Adrenal gland (tissue), 12 donors: Measurements from ENCODE around the gene NCAM2. TPM values are rescaled to one million over a fixed set of nuclear protein-coding genes. Genes with fewer than 3 reads are reported as not detected.
A peak's percentile ranks its signal among the peaks of the same experiment; 100 is the strongest.

Source experiments
- DNase-seq, 7 donors: peaks; one replicate each; pipeline ENCODE4 v3.0.0-alpha.2; 2019 to 2020
- H3K27ac ChIP-seq, 5 donors: fragments of 200-600 bp; sonication (generic) in 4 of 5; 1 replicate in 3 of 5; 2 replicates in 2 of 5; pipeline versions ENCODE4 v1.5.1 to v1.8.0; 2016 to 2020; ENCODE audit warnings: mild to moderate bottlenecking in 1 of 5
- H3K27me3 ChIP-seq: fragments of 200-600 bp; 2 replicates; pipeline ENCODE4 v1.8.0; 2021
- H3K36me3 ChIP-seq, 2 donors: fragments of 200-600 bp; replicated peaks in 1 of 2; 1 replicate in 1 of 2; 2 replicates in 1 of 2; pipeline versions ENCODE4 v1.5.1 to v1.8.0; 2018 to 2022
- H3K4me1 ChIP-seq, 2 donors: fragments of 200-600 bp; replicated peaks in 1 of 2; 1 replicate in 1 of 2; 2 replicates in 1 of 2; pipeline versions ENCODE4 v1.5.1 to v1.8.0; 2018 to 2021
- H3K4me3 ChIP-seq, 4 donors: fragments of 200-600 bp; sonication (generic) in 3 of 4; one replicate each; pipeline ENCODE4 v1.5.1; 2016 to 2018
- H3K9me3 ChIP-seq, 3 donors: fragments of 200-600 bp; sonication (generic) in 1 of 3; replicated peaks in 1 of 3; 1 replicate in 2 of 3; 2 replicates in 1 of 3; pipeline versions ENCODE4 v1.5.1 to v1.8.0; 2016 to 2021
- CTCF ChIP-seq, 6 experiments: fragments of 450-650 bp in 4 of 6; fragments of 200-600 bp in 2 of 6; sonication (generic) in 1 of 6; IDR thresholded peaks; 1 replicate in 5 of 6; 2 replicates in 1 of 6; pipeline versions ENCODE4 v1.5.1 to v1.8.0; 2016 to 2021; ENCODE audit warnings: antibody characterized with exemption in 6 of 6, mild to moderate bottlenecking in 2 of 6, moderate library complexity in 1 of 6
- POLR2A ChIP-seq, 2 donors: fragments of 450-650 bp; IDR thresholded peaks; one replicate each; pipeline ENCODE4 v1.6.1; 2017; ENCODE audit warnings: antibody characterized with exemption in 2 of 2, mild to moderate bottlenecking in 2 of 2, moderate library complexity in 1 of 2
- WGBS, 4 donors: extraction: QIAGEN DNeasy Blood & Tissue Kit in 2 of 4; methylation state at CpG; one replicate each; pipeline versions ENCODE4 v1.1.5 to v1.1.7; 2013 to 2017; 5-methylcytosine and 5-hydroxymethylcytosine counted together
- intact Hi-C, 2 donors: fragments of 100-400 bp; cut with DNase I; formaldehyde crosslinking; loops; one replicate each; pipeline versions ENCODE4 v1.14.1 to v1.15.0; 2022 to 2023
- polyA plus RNA-seq, 3 donors: library from polyadenylated mRNA; stranded (reverse); fragments of 200-250 nt in 2 of 3; fragments of 350-450 nt in 1 of 3; fragmentation: Illumina TruSeq in 1 of 3; extraction: RNeasy Lipid Tissue Mini Kit (QIAGEN cat#74804) in 1 of 3; gene quantifications; one replicate each; pipeline ENCODE4 v1.2.3, GENCODE V29; 2013 to 2014
- total RNA-seq, 9 donors: library from RNA; depleted of rRNA in 4 of 9; stranded (reverse); fragments of >200 nt in 4 of 9; fragments of 120-200 nt in 1 of 9; fragmentation: NEBNext Ultra II Directional in 1 of 9; extraction: Animal tissue kit (Norgen Biotek cat#: 25700) in 1 of 9; gene quantifications; one replicate each; pipeline versions ENCODE4 v1.1.0 to v1.2.4, GENCODE V29; 2013 to 2023
- donor health status: healthy with polysubstance abuse.
- donor health status: Bipolar disorder and iron deficiency.
- donor health status: DM: yes; HTN: yes; CAD: no.
- donor health status: DM: no; HTN: no; CAD: no.
- donor health status: DM: no; HTN: no; CAD: no.
- donor health status: DM: yes; HTN: yes; CAD: no.

Gene NCAM2
- total and polyA plus RNA-seq, 12 donors = 2.2 to 59.4 (median 18.9) TPM

GRCh38 chr21:20968391-20968790 lies 29.8 kb upstream of the NCAM2 start:
- no peak for TF ChIP-seq POLR2A (IDR thresholded peaks at IDR 0.05)
- no peak for TF ChIP-seq CTCF (IDR thresholded peaks at IDR 0.05)
- H3K27ac ChIP-seq = no peak overlapping the region
- no peak for DNase-seq
- no peak overlapping the region for H3K4me3 ChIP-seq
- WGBS, 4 donors = 62 to 86% (median 75%) methylated on average over 4 of the region's 4 CpGs
- intact Hi-C loops = no loop called here
- H3K36me3 ChIP-seq = no peaks in the 10 kb centered on the region
- H3K27me3 ChIP-seq = no peaks in the 10 kb centered on the region
- no peaks in the 10 kb centered on the region for H3K4me1 ChIP-seq
- no peaks in the 10 kb centered on the region for H3K9me3 ChIP-seq

GRCh38 chr21:20970691-20971090 lies 27.5 kb upstream of the NCAM2 start:
- no peaks in the 10 kb centered on the region for H3K36me3 ChIP-seq
- no peaks in the 10 kb centered on the region for H3K27me3 ChIP-seq
- H3K4me1 ChIP-seq = no peaks in the 10 kb centered on the region
- no peak overlapping the region for H3K27ac ChIP-seq
- no peak for TF ChIP-seq CTCF (IDR thresholded peaks at IDR 0.05)
- no peak for TF ChIP-seq POLR2A (IDR thresholded peaks at IDR 0.05)
- H3K4me3 ChIP-seq = no peak overlapping the region
- intact Hi-C loops = no loop called here
- 5 to 28% (median 21%) methylated on average over 1 of the region's 1 CpG for WGBS, 4 donors
- no peaks in the 10 kb centered on the region for H3K9me3 ChIP-seq
- DNase-seq = no peak

GRCh38 chr21:20971296-20971921 lies 26.8 kb upstream of the NCAM2 start:
- intact Hi-C loops = no loop called here
- 0 to 7% (median 4%) methylated on average over 2 of the region's 2 CpGs for WGBS, 4 donors

GRCh38 chr21:20994790-20995189 lies 3.4 kb upstream of the NCAM2 start:
- Histone ChIP-seq H3K27me3 (no peaks in the 10 kb centered on the region), H3K27ac (no peak overlapping the region), H3K4me3 (no peak overlapping the region), H3K9me3 (no peaks in the 10 kb centered on the region), H3K4me1 (peaks cover 15% of the 10 kb centered on the region in 2 donors), H3K36me3 (no peaks in the 10 kb centered on the region)
- intact Hi-C loops = loop anchor here in 1 of 2 donors (10.0 kb wide), 1 partner anchor 1800 kb away; no protein-coding TSS in a partner anchor
- 88 to 93% (median 90%) methylated on average over 7 of the region's 7 CpGs for WGBS, 4 donors
- no peak for TF ChIP-seq CTCF (IDR thresholded peaks at IDR 0.05)
- TF ChIP-seq POLR2A (IDR thresholded peaks at IDR 0.05) = no peak
- no peak for DNase-seq

More at GRCh38 chr21:20971296-20971921, 26.8 kb upstream of the NCAM2 start:
- Histone ChIP-seq H3K4me1 (no peaks in the 10 kb centered on the region), H3K36me3 (no peaks in the 10 kb centered on the region), H3K9me3 (no peaks in the 10 kb centered on the region), H3K27ac (no peak overlapping the region), H3K27me3 (no peaks in the 10 kb centered on the region), H3K4me3 (no peak overlapping the region)
- DNase-seq = peak in 6 of 7 donors; percentile 29 to 80 (median 56)
- TF ChIP-seq POLR2A (IDR thresholded peaks at IDR 0.05) = no peak
- peak in 5 of 6 experiments; percentile 18 to 48 (median 27) for TF ChIP-seq CTCF (IDR thresholded peaks at IDR 0.05)
